ENCODE data around the gene CMC1.

GRCh38 chr3:28252001-28252431 is 10.6 kb downstream of the CMC1 start:
- TF ChIP-seq POLR2A (IDR thresholded peaks at IDR 0.05), result no peak
- TF ChIP-seq, protein P1, sequence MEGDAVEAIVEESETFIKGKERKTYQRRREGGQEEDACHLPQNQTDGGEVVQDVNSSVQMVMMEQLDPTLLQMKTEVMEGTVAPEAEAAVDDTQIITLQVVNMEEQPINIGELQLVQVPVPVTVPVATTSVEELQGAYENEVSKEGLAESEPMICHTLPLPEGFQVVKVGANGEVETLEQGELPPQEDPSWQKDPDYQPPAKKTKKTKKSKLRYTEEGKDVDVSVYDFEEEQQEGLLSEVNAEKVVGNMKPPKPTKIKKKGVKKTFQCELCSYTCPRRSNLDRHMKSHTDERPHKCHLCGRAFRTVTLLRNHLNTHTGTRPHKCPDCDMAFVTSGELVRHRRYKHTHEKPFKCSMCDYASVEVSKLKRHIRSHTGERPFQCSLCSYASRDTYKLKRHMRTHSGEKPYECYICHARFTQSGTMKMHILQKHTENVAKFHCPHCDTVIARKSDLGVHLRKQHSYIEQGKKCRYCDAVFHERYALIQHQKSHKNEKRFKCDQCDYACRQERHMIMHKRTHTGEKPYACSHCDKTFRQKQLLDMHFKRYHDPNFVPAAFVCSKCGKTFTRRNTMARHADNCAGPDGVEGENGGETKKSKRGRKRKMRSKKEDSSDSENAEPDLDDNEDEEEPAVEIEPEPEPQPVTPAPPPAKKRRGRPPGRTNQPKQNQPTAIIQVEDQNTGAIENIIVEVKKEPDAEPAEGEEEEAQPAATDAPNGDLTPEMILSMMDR (IDR thresholded peaks at IDR 0.05), result no peak

Measured in testis (tissue), 2 donors.